NCI-H1105 treated with DMSO at 0.1 percent for 48 hours (cell line): ENCODE measurements around the gene HES7.
"Not testable (repeated sequence)": the region's sequence is repeated elsewhere in the genome, so short reads cannot be mapped to it uniquely, and the experiment has no call there.

Experiments used
- DNase-seq: peaks from one replicate; lab custom pipeline; 2025; lab: John Stamatoyannopoulos, UW

The HES7 gene

DNA sequence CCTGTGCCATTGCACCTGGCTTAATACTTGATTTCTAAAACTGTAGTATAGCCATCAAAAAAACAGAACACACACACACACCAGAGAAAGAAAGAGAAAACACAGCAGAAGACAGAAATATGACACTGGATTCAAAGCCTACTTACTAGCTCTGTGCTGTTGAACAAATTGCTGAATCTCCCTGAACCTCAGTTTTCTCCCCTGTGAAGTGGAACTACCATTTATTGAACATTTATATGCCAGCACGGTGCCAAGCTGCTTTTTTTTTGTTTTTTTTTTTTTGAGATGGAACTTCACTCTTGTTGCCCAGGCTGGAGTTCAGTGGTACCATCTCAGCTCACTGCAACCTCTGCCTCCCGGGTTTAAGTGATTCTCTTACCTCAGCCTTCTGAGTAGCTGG, 23.1 kb downstream of the HES7 start:
- no peak for DNase-seq

DNA sequence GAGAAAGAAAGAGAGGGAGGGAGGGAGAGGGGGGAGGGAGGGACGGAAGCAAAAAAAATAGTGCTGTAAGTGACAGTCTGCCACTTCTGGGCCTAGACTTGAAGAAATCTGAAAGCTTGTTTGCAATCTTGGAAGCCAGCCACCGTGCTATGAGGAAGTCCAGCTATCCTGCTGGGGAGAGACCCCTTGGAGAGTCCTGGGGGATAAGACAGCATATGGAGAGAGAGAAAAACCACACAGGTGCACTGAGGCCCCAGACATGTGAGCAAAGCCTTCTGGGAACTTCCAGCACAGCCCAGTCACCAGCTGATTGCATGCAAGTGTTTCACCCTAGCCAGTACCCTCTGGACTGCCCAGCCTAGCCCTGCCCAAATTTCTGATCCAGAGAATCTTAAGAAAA, 23.8 kb downstream of the HES7 start:
- no peak for DNase-seq

GRCh38 chr17:8096541-8096940, 27.4 kb downstream of the HES7 start:
- no peak for DNase-seq

DNA sequence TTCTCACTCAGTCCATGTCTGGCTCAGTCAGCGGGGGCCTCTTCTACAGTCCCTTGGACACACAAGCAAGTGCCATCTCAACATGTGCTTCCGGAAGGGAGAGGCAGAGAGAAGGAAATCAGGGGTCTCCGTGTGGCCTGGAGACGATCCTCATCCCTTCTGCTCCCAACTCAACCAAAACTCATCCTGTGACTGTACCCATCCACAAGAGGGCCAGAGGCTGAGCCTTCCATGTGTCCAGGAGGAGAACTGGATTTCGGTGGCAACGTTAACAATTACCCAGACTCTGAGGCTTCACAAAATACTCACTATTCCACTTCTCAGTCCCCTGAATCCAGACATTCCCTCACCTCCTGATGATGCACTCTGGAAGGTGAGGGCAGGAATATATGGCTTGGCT, 28.5 kb downstream of the HES7 start:
- no peak for DNase-seq

DNA sequence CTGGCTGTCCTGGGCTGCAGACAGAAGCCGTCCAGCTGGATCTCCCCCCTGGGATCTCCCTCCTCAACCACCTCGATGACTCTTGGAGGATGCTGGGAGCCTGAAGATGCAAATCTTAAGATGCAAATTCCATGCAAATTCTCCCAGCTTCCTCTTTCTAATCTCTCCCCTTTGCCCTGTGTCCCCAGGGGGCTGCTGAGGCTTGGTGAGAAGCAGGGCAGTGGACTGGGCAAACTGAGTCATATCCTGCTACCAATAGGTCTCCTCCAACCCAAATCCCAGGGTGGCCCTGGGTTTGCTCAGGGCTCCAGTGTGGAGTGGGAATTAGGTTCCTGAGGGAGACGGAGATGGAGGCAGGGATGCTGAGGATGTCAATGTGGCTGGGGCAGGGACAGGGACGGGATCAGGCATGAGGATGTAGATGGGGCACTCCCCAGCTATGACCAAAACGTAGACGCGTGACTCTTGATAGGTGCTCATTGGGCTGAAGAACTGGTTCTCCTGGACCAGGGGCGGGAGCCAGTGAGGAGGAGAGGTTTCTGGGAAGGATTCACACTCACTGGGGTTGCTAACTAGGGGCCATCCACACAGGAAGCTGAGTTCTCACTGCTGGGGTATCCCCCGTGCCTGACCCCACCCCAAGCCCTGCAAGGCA, 32.7 kb downstream of the HES7 start:
- no peak for DNase-seq

DNA sequence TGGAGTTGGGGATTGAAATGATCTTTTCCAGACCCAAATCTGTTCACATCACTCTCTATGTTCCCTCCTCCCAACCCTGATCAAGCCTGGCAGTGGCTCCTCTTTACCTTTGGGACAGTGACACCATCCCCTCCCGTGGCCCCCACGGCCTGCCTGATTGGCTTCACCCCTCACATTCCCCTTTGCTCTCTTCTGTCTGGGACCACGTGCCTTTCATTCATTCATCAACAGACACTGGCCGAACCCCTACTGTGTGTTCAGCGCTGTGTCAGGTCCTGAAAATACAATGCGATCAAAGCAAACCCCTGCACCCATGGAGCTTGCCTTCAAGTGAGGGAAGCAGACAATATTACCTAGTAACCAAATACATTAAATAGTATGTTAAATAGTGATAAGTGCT, 34.2 kb downstream of the HES7 start:
- no peak for DNase-seq

DNA sequence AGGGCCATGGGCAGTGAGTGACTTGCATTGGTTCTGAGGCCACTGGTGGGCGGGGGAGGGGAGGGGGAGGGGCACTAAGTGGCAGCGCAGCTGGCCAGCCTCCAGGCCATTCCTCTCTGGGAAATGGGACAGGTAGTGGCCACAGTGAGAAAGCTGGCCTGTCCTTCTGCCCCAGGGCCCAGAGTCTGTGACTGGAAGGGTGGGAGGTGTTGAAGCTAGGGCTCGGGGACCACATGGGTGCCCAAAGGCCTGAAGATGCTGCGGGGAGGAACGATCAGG, 36.0 kb downstream of the HES7 start:
- no peak for DNase-seq

GRCh38 chr17:8087075-8087951, 36.6 kb downstream of the HES7 start, which contains the start of gene ALOX12B:
Gene ALOX12B (minus strand): TSS chr17:8087716. CDS start chr17:8087442, 274 bp downstream.
- DNase-seq, result peak; percentile 46

- DNase-seq, result no peak
Measured at GRCh38 chr17:8084250-8084649, 39.7 kb downstream of the HES7 start.

DNA sequence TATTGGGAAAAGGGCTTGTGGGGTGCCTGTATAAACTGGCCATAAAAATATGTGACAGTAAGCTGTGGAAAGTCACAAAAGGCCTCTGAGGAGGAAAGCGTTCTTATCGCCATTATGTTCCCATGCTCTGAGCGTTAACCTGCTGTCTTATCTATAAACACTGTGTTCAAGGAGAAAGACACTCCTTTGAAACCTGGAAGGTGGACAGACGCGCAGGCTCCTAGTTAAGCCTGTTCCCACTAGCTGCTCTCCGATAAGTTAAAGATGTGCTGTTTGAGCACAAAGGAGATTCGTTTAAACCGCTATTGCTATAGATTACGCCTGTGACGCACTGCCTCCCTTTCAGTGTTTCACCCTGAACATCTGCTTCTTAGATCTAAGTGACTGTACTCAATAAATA, 41.6 kb downstream of the HES7 start:
- DNase-seq, result no peak

- no peak for DNase-seq
Measured at GRCh38 chr17:8081876-8082275, 42.0 kb downstream of the HES7 start.

DNA sequence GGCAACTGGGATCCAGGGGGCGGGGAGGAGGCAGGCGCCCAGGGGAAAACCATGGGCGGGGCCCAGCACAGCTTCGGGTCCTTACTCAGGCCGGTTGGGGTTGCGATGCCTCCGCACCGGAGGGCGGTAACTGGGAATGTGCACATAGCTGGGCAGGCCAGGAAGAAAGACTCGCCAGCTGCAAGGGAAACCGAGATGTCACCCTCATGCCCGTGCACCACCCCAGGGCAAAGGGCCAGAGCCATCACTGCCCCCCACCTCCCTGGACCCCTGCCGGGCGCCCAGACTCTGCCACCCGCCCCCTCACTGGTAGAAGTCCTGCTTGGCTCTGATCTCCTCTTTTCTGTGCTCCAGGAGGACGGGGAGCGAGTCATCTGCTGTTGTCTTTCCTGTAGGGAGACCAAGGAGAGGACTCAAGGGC, 43.1 kb downstream of the HES7 start:
- DNase-seq, result no peak

GRCh38 chr17:8080208-8080798, 43.6 kb downstream of the HES7 start:
- no peak for DNase-seq

DNA sequence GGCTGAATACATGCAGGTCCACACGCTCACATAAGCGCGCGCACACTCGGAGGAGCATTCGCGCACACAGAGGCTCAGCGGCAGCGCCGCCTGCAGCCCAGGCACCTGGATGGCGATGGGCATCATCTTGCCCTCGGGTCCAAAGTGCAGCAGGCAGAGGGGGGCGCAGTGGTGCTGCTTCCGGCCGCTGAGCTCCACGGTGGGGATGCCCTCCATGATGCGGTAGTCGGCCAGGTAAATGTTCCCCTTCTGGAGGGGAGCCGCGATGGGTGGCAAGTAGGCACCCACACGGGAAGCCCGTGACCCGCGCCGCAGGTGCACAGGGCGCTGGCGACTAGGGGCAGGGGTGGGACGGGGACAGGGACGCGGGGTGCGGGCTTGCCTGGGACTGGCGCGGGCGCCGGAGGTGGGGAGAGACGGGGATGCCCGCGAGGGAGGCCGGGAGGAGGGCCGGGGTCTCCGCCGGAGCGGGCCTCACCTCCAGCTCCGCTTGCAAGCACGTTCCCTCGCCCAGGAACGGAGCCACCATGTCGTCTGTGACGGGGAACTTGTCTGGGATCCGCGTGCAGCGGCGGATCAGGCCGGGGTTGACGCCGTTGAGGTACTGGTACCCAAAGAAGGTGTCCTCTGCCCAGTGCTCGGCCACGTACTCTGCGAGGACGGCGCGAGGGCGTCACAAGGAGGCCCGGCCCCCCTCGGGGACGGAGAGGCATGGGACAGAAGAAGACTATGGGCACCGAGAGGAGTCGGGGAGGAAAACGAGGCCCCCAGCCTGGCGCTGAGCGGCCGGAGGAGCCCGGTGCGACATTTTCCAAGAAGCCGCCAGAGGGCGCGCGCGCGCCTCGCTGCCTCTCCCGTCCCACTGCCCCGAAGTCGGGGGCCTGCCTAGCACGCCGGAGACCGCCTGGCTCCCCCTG, 44.4 kb downstream of the HES7 start:
- peak; percentile 70 for DNase-seq

DNA sequence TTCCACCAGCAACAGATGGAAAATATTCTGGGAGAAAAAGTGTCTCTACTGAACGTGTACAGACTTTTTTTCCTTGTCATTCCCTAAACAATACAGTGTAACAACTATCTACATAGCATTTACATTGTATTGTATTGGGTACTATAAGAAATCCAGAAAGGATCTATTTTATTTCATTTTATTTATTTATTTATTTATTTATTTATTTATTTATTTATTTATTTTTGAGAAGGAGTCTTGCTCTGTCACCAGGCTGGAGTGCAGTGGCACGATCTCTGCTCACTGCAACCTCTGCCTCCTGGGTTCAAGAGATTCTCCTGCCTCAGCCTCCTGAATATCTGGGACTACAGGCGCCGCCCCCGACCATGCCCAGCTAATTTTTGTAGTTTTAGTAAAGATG, 46.0 kb downstream of the HES7 start:
- not testable (repeated sequence) for DNase-seq

GRCh38 chr17:8076502-8077266, 47.2 kb downstream of the HES7 start:
- DNase-seq, result no peak

DNA sequence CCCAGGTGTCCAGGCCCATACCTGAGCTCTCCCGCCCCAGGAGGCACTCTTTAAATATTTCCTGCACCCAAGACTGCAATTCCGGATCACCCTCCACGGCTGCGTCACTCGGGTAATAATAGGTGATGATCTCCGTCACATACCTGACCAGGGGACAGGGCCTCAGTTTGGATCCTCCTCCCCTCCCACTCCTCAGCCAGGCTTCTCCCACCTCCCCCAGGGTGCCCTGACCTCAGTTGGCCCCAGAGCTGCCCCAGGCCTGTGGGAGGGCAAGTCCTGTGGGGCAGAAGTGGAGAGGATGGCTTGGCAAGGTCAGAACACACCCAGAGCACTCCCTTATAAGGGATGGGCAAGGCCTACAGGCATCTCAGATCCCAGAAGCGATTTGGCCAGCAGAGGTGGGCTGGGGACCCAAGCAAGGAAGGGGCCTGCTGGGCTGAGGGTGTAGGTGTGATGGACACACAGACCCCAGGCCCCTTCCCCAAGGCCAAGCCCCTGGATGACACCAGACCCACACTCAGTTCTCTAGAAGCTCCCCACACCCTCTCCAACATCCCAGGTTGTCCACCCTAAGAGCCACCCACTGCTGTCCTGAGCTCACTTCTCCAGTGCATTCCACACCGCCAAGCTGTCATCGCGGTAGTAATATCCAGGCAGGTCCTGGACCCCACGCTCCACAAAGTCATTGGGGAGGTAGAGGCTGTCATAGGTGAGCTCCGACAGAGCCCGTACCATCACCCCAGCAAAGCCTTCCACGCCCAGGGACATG, 48.1 kb downstream of the HES7 start:
- DNase-seq, result no peak

DNA sequence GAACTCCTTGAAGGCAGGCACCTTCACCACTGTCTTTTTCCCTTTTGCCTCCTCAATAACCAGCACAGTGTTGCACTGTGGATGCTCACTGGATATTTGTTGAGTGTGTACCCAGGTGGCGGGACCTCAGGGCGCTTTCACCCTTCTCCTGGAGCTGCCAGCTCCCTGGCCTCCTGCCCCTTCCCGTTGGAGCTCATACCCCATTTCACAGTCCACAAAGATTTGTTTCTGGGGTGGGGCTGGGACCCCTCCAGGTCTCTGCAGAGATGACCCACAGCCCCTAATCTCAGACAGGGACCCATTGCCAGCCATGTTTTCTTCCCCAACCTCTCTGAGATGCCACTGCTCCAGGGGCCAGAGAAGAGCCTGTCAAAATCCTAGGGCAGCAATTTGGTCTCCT, 48.8 kb downstream of the HES7 start:
- DNase-seq, result no peak

- DNase-seq, result no peak
Measured at GRCh38 chr17:8074554-8074953, 49.4 kb downstream of the HES7 start.

GRCh38 chr17:8073627-8074484, 50.0 kb downstream of the HES7 start:
- peak; percentile 79 for DNase-seq
